Measurements from ENCODE around the gene NVL. TPM values are rescaled to one million over a fixed set of nuclear protein-coding genes. Genes with fewer than 3 reads are reported as not detected.
A peak's percentile ranks its signal among the peaks of the same experiment; 100 is the strongest.

NVL gene
- total and polyA plus RNA-seq, 5 donors: 9.8 to 14.4 (median 11.4) TPM

DNA sequence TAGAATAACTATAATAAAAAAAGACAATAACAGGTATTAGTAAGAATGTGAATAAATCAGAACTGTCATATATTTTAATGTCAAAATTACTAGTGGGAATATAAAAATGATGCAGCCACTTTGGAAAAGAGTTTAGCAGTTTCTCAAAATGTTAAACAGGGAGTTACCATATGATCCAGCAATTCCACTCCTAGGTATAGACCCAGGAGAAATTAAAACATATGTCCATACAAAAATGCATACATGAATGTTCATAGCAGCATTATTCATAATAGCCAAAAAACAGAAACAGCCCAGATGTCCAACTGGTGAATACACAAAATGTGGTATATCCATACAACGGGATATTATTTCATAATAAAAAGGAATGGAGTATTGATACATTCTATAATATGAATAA lies 71.6 kb downstream of the NVL start:
- WGBS: 98% methylated on average over 1 of the region's 1 CpG
- intact Hi-C loops (cut with DNase I): no loop called here
- H3K9me3 ChIP-seq (ENCODE audit: control insufficient read depth, low read length): no peaks in the 10 kb centered on the region
- DNase-seq (no peak), ATAC-seq (no peak)
- H3K4me3 ChIP-seq (ENCODE audit: low read length): no peak overlapping the region
- no peaks in the 10 kb centered on the region for H3K4me1 ChIP-seq (ENCODE audit: control insufficient read depth, insufficient read depth, low read length)
- no peaks in the 10 kb centered on the region for H3K27me3 ChIP-seq (ENCODE audit: control insufficient read depth, insufficient read depth)
- H3K27ac ChIP-seq (ENCODE audit: low read length): no peak overlapping the region

DNA sequence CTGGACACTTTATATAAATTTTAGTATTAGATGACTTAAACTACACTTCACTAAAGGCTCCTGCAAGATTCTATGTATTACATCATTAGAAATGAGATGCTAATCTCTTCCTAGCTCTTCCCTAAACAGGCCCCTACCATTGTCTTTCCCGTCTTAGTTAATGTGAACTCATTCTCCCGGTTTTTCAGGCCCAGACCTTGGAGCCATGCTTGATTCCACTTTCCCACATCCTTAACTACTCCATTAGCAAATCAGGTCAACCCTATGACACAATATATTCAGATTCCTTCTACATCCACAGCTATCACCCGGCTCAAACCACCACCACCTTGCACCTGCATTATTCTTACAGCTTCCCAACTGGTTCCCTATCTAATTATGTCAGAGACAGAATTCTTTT lies 73.3 kb downstream of the NVL start:
- H3K4me3 ChIP-seq (ENCODE audit: low read length): no peak overlapping the region
- WGBS: 57% methylated on average over 3 of the region's 3 CpGs
- intact Hi-C loops (cut with DNase I): no loop called here
- ATAC-seq (no peak), DNase-seq (no peak)
- H3K9me3 ChIP-seq (ENCODE audit: control insufficient read depth, low read length): no peaks in the 10 kb centered on the region
- H3K27me3 ChIP-seq (ENCODE audit: control insufficient read depth, insufficient read depth): no peaks in the 10 kb centered on the region
- peaks cover 2% of the 10 kb centered on the region for H3K4me1 ChIP-seq (ENCODE audit: control insufficient read depth, insufficient read depth, low read length)
- H3K27ac ChIP-seq (ENCODE audit: low read length): no peak overlapping the region

DNA sequence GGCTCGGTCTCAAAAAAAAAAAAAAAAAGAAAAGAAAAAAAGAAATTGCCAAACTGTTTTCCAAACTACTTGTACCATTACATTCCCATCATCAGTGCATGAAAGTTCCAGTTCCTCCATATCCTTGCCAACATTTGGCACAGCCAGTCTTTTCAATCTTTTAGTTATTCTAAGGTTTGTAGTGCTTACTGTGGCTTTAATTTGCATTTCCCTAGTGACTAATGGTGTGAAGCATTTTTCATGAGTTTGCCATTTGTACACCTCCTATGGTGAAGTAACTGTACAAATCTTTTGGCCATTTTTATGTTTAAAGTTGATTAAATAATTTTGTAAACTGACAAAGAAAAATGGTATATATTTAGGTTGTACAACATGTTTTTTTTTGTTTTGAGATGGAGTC lies 76.3 kb downstream of the NVL start:
- DNase-seq (no peak), ATAC-seq (no peak)
- Histone ChIP-seq H3K27me3 (ENCODE audit: control insufficient read depth, insufficient read depth) (no peaks in the 10 kb centered on the region), H3K9me3 (ENCODE audit: control insufficient read depth, low read length) (no peaks in the 10 kb centered on the region), H3K4me3 (ENCODE audit: low read length) (no peak overlapping the region), H3K4me1 (ENCODE audit: control insufficient read depth, insufficient read depth, low read length) (peaks cover 2% of the 10 kb centered on the region), H3K27ac (ENCODE audit: low read length) (no peak overlapping the region)
- intact Hi-C loops (cut with DNase I): no loop called here
- 96% methylated on average over 1 of the region's 1 CpG for WGBS

DNA sequence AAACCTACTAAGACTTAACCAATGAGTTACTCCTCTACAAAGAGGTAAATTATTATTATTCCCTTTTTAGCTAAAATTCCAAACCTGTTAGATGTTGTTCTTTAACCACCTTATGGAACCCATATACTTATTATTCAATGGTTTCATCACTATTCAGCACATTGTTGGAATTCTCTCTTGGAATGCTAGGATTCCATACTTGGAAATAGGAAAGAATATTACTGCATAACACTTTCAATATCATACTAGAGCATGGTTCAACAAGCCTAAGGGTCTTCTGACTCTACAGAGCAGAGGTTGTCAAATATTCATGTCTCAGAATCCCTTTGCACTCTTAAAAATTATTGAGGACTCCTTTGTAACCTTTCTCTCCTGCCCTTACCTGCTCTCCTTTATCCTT lies 77.5 kb downstream of the NVL start:
- ATAC-seq (no peak), DNase-seq (no peak)
- Histone ChIP-seq H3K9me3 (ENCODE audit: control insufficient read depth, low read length) (no peaks in the 10 kb centered on the region), H3K4me3 (ENCODE audit: low read length) (no peak overlapping the region), H3K4me1 (ENCODE audit: control insufficient read depth, insufficient read depth, low read length) (peaks cover 2% of the 10 kb centered on the region), H3K27ac (ENCODE audit: low read length) (no peak overlapping the region), H3K27me3 (ENCODE audit: control insufficient read depth, insufficient read depth) (no peaks in the 10 kb centered on the region)
- intact Hi-C loops (cut with DNase I): no loop called here

DNA sequence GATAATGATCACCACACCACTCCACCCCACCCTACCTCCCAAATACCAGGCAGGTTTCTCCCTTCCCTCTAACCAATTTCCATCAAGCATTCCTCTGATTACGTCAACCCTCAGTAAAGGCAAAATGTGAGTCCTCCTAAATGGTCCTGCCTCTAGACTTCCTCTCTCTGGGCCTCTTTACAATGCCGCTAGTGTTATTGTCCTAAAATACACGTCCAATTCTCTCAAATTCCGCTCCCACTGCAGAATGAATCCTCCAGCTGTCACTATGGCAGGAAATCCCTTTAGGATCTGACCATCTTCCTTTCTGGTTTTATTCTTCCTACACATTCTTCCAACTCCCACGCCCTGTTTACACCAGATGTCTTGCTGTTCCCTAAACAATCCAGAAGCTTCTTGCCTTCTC lies 78.2 kb downstream of the NVL start:
- ATAC-seq: no peak
- intact Hi-C loops (cut with DNase I): no loop called here
- no peaks in the 10 kb centered on the region for H3K9me3 ChIP-seq (ENCODE audit: control insufficient read depth, low read length)
- H3K27me3 ChIP-seq (ENCODE audit: control insufficient read depth, insufficient read depth): no peaks in the 10 kb centered on the region
- no peak overlapping the region for H3K4me3 ChIP-seq (ENCODE audit: low read length)
- H3K4me1 ChIP-seq (ENCODE audit: control insufficient read depth, insufficient read depth, low read length): peaks cover 2% of the 10 kb centered on the region
- H3K27ac ChIP-seq (ENCODE audit: low read length): no peak overlapping the region
- 64% methylated on average over 5 of the region's 5 CpGs for WGBS
- no peak for DNase-seq

DNA sequence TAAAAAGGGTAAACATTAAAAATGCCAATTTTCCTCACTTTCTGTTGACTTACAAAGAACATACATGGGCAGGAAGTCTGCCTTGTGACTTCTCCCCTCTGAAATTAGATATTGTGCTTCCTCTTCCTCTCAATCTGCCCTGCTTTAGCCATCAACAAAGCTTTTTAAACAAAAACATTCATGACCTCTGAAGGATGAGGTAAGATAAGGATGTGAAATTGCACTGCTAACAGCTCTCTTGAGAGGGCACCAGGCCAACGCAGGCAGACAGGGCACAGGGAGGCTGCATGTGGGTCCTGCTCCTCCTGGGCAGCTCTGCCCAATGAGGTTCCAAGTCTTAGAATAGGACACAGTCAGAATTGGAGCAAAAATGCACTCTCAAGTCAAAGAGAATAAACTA lies 84.8 kb downstream of the NVL start:
- DNase-seq: peak; percentile 62 to 88 (median 87)
- intact Hi-C loops (cut with DNase I): loop anchor here in 1 of 4 donors (10.0 kb wide), 1 partner anchor 60 kb away; the partner anchor contains the start of gene DEGS1
- Histone ChIP-seq H3K27me3 (ENCODE audit: control insufficient read depth, insufficient read depth) (no peaks in the 10 kb centered on the region), H3K4me3 (ENCODE audit: low read length) (no peak overlapping the region), H3K9me3 (ENCODE audit: control insufficient read depth, low read length) (no peaks in the 10 kb centered on the region), H3K4me1 (ENCODE audit: control insufficient read depth, insufficient read depth, low read length) (no peaks in the 10 kb centered on the region), H3K27ac (ENCODE audit: low read length) (no peak overlapping the region)
- ATAC-seq: peak; percentile 94 to 97
- WGBS: 11% methylated on average over 1 of the region's 1 CpG

DNA sequence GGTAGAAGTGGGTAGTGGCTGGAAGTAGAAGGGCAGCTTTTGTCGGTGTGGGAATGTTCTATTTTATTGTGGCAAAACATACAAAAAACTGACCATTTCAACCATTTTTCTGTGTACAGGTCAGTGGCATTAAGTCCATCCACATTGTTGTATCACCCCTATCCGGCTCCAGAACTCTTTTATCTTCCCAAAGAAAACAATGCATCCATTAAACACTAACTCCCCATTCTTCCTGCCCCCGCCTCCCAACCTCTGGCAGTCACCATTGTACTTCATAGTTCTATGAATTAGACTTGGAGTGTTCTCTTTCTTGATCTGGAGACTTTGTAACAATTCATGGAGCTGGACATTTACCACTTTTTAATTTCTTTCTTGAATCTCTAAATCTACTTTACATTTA lies 91.2 kb downstream of the NVL start:
- WGBS: 64% methylated on average over 3 of the region's 3 CpGs
- H3K9me3 ChIP-seq (ENCODE audit: control insufficient read depth, low read length): no peaks in the 10 kb centered on the region
- ATAC-seq (no peak), DNase-seq (no peak)
- no peak overlapping the region for H3K4me3 ChIP-seq (ENCODE audit: low read length)
- H3K27ac ChIP-seq (ENCODE audit: low read length): no peak overlapping the region
- H3K4me1 ChIP-seq (ENCODE audit: control insufficient read depth, insufficient read depth, low read length): no peaks in the 10 kb centered on the region
- intact Hi-C loops (cut with DNase I): no loop called here
- H3K27me3 ChIP-seq (ENCODE audit: control insufficient read depth, insufficient read depth): no peaks in the 10 kb centered on the region

DNA sequence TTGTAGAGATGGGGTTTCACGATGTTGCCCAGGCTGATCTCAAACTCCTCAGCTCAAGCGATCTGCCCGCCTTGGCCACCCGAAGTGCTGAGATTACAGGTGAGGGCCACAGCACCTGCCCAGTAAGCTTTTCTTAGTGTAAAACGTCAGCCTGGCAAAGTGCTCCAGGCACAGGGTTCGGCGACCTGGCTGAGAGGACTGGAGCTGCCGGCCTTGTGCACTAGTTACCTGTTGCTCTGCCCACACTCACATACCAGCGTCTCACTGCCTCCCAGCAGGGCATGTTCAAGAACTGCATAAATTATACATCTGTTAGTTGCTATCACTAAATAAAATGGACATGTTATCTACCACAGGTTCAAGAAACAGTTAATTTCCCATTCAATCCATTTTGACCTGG lies 91.8 kb downstream of the NVL start:
- H3K4me3 ChIP-seq (ENCODE audit: low read length): no peak overlapping the region
- ATAC-seq: no peak
- no peak overlapping the region for H3K27ac ChIP-seq (ENCODE audit: low read length)
- H3K4me1 ChIP-seq (ENCODE audit: control insufficient read depth, insufficient read depth, low read length): no peaks in the 10 kb centered on the region
- 93% methylated on average over 9 of the region's 9 CpGs for WGBS
- intact Hi-C loops (cut with DNase I): no loop called here
- no peaks in the 10 kb centered on the region for H3K9me3 ChIP-seq (ENCODE audit: control insufficient read depth, low read length)
- no peaks in the 10 kb centered on the region for H3K27me3 ChIP-seq (ENCODE audit: control insufficient read depth, insufficient read depth)
- no peak for DNase-seq

DNA sequence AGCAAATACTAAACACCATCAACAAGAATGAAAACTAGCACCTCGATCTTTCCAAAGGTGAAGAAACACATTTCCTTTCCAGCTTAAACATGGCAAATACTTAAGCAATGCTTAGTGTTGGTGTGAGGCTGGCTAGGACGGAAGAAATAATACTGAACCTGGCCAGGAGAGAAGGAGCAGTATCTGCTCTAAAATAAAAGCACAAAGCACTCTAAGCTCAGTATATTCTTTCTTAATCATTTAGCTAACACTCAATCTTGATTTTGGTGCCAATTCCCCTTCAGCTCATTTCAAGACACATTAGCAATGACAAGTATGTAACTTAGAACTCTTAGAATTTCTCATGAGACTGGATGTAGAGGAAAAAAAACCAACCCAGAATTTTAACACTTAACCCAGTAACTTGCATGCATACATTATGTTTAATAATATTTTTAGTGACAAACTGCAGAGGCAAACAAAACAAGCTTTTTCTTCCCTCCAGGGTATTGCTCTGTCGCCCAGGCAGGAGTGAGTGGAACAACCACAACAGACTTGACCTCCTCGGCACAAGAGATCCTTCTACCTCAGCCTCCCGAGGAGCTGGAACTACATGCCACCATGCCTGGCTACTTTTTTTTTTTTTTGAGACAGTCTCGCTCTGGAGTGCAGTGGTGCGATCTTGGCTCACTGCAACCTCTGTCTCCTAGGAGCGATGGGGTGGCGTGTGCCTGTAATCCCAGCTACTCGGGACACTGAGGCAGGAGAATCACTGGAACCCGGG lies 92.7 kb downstream of the NVL start:
- ATAC-seq (no peak), DNase-seq (no peak)
- Histone ChIP-seq H3K27ac (ENCODE audit: low read length) (no peak overlapping the region), H3K27me3 (ENCODE audit: control insufficient read depth, insufficient read depth) (no peaks in the 10 kb centered on the region), H3K4me1 (ENCODE audit: control insufficient read depth, insufficient read depth, low read length) (no peaks in the 10 kb centered on the region), H3K4me3 (ENCODE audit: low read length) (no peak overlapping the region), H3K9me3 (ENCODE audit: control insufficient read depth, low read length) (no peaks in the 10 kb centered on the region)
- intact Hi-C loops (cut with DNase I): no loop called here
- 92% methylated on average over 11 of the region's 11 CpGs for WGBS

DNA sequence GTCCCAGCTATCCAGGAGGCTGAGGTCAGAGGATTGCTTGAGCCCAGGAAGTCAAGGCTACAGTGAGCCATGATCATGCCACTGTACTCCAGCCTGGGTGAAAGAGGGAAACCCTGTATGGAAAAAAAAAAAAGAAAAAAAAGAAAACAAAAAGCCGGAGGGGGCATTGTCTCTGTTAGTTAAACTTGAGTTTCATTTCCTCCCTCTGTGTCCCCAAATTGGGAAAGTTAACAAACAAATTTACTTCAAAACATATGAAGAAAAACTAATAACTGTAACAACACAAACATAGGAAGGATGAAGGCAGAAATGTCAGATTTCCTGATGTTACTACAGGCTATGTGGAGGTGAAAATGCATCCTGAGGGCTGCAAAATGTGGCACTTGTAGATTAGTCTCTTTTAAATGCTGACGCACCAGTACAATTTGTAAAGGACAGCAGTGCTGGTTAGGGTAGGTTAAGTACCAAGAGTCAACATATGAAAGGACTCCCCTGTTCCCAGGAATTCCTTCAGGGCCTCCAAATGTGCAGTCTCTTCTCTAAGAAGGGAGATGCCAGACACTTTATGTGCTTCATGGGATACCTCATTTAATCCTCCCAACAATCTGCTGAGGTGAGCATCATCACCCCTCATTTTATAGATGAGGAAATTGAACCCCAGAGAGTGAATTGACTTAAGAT lies 94.0 kb downstream of the NVL start:
- no peak overlapping the region for H3K27ac ChIP-seq (ENCODE audit: low read length)
- no peak for ATAC-seq
- 66% methylated on average over 2 of the region's 2 CpGs for WGBS
- no peaks in the 10 kb centered on the region for H3K4me1 ChIP-seq (ENCODE audit: control insufficient read depth, insufficient read depth, low read length)
- H3K9me3 ChIP-seq (ENCODE audit: control insufficient read depth, low read length): no peaks in the 10 kb centered on the region
- H3K4me3 ChIP-seq (ENCODE audit: low read length): no peak overlapping the region
- no peak for DNase-seq
- H3K27me3 ChIP-seq (ENCODE audit: control insufficient read depth, insufficient read depth): no peaks in the 10 kb centered on the region
- intact Hi-C loops (cut with DNase I): no loop called here

DNA sequence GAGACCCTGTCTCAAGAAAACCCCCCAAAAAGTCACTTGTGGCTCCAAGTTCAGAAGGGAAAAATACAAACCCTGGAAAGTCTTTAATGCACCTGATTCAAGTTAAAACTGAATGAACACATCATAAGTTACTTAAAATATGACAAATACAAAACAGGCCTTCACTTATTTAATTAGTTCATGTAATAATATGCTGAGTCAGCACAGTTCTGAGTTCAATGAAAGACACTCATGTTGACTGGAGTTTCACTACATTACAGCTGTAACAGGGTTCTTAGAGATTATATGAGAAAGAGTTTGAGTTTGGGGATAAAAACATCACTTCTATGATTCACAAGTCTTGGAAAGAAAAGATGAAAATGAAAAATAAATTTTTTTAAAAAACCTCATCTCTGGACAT lies 96.0 kb downstream of the NVL start:
- intact Hi-C loops (cut with DNase I): no loop called here
- no peak overlapping the region for H3K27ac ChIP-seq (ENCODE audit: low read length)

More for the DNA sequence above, 96.0 kb downstream of the NVL start:
- DNase-seq: no peak
- no peaks in the 10 kb centered on the region for H3K4me1 ChIP-seq (ENCODE audit: control insufficient read depth, insufficient read depth, low read length)
- H3K4me3 ChIP-seq (ENCODE audit: low read length): no peak overlapping the region
- no peak for ATAC-seq
- H3K27me3 ChIP-seq (ENCODE audit: control insufficient read depth, insufficient read depth): no peaks in the 10 kb centered on the region
- no peaks in the 10 kb centered on the region for H3K9me3 ChIP-seq (ENCODE audit: control insufficient read depth, low read length)
